Esophagus muscularis mucosa (tissue), 4 donors: ENCODE results near the gene SOX5. TPM values are rescaled to one million over a fixed set of nuclear protein-coding genes. Genes with fewer than 3 reads are reported as not detected.

Source experiments
- DNase-seq: peaks from one replicate; pipeline ENCODE4 v3.0.0-alpha.2; 2017; ENCODE audit errors: extremely low spot score
- H3K27ac ChIP-seq, 4 donors: fragments of 200-600 bp; sonication (generic); replicated peaks in 1 of 4; 1 replicate in 3 of 4; 2 replicates in 1 of 4; pipeline ENCODE4 v1.5.1; 2016 to 2019; ENCODE audit warnings: mild to moderate bottlenecking in 1 of 4
- H3K27me3 ChIP-seq, 4 donors: fragments of 200-600 bp; sonication (generic); one replicate each; pipeline versions ENCODE4 v1.5.1 to v1.6.0; 2016 to 2019
- H3K36me3 ChIP-seq, 4 donors: fragments of 200-600 bp; sonication (generic); one replicate each; pipeline ENCODE4 v1.5.1; 2016 to 2019
- H3K4me1 ChIP-seq, 4 donors: fragments of 200-600 bp; sonication (generic); one replicate each; pipeline ENCODE4 v1.5.1; 2016 to 2019
- H3K4me3 ChIP-seq, 4 donors: fragments of 200-600 bp; sonication (generic); 1 replicate in 2 of 4; 2 replicates in 2 of 4; pipeline ENCODE4 v1.5.1; 2016 to 2019; ENCODE audit warnings: mild to moderate bottlenecking in 4 of 4, moderate library complexity in 1 of 4
- H3K9me3 ChIP-seq, 4 donors: fragments of 200-600 bp; sonication (generic); 1 replicate in 3 of 4; 2 replicates in 1 of 4; pipeline ENCODE4 v1.5.1; 2016 to 2019
- EP300 ChIP-seq: sonication (generic); formaldehyde crosslinking; IDR thresholded peaks from one replicate; pipeline ENCODE4 v1.6.1; 2017; ENCODE audit warnings: antibody characterized with exemption
- POLR2A ChIP-seq: fragments of 450-650 bp; IDR thresholded peaks from one replicate; pipeline ENCODE4 v1.6.1; 2017; ENCODE audit warnings: antibody characterized with exemption, moderate library complexity, mild to moderate bottlenecking, low read depth
- POLR2AphosphoS5 ChIP-seq, 2 donors: sonication (generic); formaldehyde crosslinking; IDR thresholded peaks; one replicate each; pipeline ENCODE4 v1.6.1; 2017; ENCODE audit warnings: antibody characterized with exemption in 2 of 2
- WGBS: methylation state at CpG from one replicate; pipeline ENCODE4 v1.1.5; 2018; 5-methylcytosine and 5-hydroxymethylcytosine counted together
- intact Hi-C: fragments of 100-400 bp; cut with DNase I; formaldehyde crosslinking; loops from one replicate; pipeline ENCODE4 v1.15.1; 2023
- total RNA-seq, 4 donors: library from RNA; depleted of rRNA; stranded (reverse); fragments of >200 nt; gene quantifications; one replicate each; pipeline versions ENCODE4 v1.1.0 to v1.2.1, GENCODE V29; 2016
- TF ChIP-seq, protein P1 (sequence below), 3 experiments: fragments of 200-600 bp in 2 of 3; fragments of 450-650 bp in 1 of 3; sonication (generic) in 2 of 3; IDR thresholded peaks; one replicate each; pipeline ENCODE4 v1.5.1; 2017 to 2019; ENCODE audit warnings: antibody characterized with exemption in 3 of 3, mild to moderate bottlenecking in 2 of 3, moderate library complexity in 1 of 3

SOX5 gene
- total RNA-seq, 4 donors from 2014 or later, result 7.1 to 11.6 (median 8.8) TPM

GRCh38 chr12:23707270-23707669 lies 242.2 kb downstream of the SOX5 start:
- no peak for DNase-seq
- Histone ChIP-seq H3K27me3 (no peaks in the 10 kb centered on the region), H3K36me3 (no peaks in the 10 kb centered on the region), H3K27ac (no peak overlapping the region), H3K4me1 (no peaks in the 10 kb centered on the region), H3K4me3 (no peak overlapping the region), H3K9me3 (no peaks in the 10 kb centered on the region)
- intact Hi-C loops, result no loop called here
- WGBS, result 89% methylated on average over 5 of the region's 5 CpGs
- TF ChIP-seq POLR2AphosphoS5 (IDR thresholded peaks at IDR 0.05) (no peak), EP300 (no peak), POLR2A (no peak)
- TF ChIP-seq, protein P1, sequence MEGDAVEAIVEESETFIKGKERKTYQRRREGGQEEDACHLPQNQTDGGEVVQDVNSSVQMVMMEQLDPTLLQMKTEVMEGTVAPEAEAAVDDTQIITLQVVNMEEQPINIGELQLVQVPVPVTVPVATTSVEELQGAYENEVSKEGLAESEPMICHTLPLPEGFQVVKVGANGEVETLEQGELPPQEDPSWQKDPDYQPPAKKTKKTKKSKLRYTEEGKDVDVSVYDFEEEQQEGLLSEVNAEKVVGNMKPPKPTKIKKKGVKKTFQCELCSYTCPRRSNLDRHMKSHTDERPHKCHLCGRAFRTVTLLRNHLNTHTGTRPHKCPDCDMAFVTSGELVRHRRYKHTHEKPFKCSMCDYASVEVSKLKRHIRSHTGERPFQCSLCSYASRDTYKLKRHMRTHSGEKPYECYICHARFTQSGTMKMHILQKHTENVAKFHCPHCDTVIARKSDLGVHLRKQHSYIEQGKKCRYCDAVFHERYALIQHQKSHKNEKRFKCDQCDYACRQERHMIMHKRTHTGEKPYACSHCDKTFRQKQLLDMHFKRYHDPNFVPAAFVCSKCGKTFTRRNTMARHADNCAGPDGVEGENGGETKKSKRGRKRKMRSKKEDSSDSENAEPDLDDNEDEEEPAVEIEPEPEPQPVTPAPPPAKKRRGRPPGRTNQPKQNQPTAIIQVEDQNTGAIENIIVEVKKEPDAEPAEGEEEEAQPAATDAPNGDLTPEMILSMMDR (IDR thresholded peaks at IDR 0.05), result no peak

GRCh38 chr12:23704992-23705943 lies 244.2 kb downstream of the SOX5 start:
- intact Hi-C loops, result no loop called here
- no peak for DNase-seq
- Histone ChIP-seq H3K9me3 (no peaks in the 10 kb centered on the region), H3K36me3 (no peaks in the 10 kb centered on the region), H3K27ac (no peak overlapping the region), H3K27me3 (no peaks in the 10 kb centered on the region), H3K4me3 (no peak overlapping the region), H3K4me1 (no peaks in the 10 kb centered on the region)
- TF ChIP-seq, protein P1 (IDR thresholded peaks at IDR 0.05), result no peak
- TF ChIP-seq EP300, result no peak
- TF ChIP-seq POLR2A, result no peak
- TF ChIP-seq POLR2AphosphoS5 (IDR thresholded peaks at IDR 0.05), result no peak
- WGBS, result 69% methylated on average over 6 of the region's 6 CpGs

DNA sequence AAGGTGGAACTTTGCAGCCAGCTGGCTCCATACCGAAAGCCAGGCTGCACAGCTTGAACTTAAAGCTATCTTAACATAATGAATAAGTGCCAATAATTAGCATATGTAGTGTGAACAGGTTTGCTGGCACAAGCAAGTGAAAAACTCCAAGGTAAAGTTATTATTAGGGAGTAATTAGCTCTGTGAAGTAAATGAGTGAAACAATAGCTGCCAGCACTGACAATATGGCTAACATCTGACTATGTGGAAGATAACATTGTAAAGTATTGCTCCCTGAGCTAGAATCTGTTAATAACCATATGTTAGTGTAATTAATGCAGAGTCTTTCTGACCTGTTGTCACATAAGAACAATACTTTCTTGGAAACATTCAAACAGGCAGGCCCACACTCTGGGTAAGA lies 246.4 kb downstream of the SOX5 start:
- Histone ChIP-seq H3K36me3 (no peaks in the 10 kb centered on the region), H3K27me3 (no peaks in the 10 kb centered on the region), H3K9me3 (no peaks in the 10 kb centered on the region), H3K4me1 (no peaks in the 10 kb centered on the region), H3K27ac (no peak overlapping the region), H3K4me3 (no peak overlapping the region)
- no peak for TF ChIP-seq POLR2AphosphoS5 (IDR thresholded peaks at IDR 0.05)
- TF ChIP-seq EP300, result no peak
- no peak for TF ChIP-seq POLR2A
- TF ChIP-seq, protein P1 (IDR thresholded peaks at IDR 0.05), result no peak
- DNase-seq, result no peak
- 86% methylated on average over 1 of the region's 1 CpG for WGBS
- intact Hi-C loops, result no loop called here

DNA sequence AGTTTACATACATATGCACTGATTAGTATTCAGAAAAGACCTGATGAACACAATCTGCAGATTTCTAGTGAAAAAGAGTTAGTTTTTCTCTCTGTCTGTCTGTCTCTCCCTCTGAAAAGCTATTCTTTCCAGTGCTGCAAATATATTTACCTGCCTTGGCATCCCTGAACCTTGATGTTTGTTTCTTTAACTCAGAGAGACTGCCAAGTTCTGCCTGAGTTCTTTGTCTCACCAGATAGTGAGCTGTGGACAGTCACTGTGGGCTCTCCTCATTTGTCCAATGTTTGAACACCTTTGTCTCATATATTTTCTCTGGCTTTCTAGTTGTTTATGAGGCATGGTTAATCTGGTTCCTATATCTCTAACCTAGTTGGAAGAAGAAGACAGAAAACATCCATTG lies 250.4 kb downstream of the SOX5 start:
- no peak overlapping the region for H3K4me3 ChIP-seq
- no peak overlapping the region for H3K27ac ChIP-seq
- H3K27me3 ChIP-seq, result no peaks in the 10 kb centered on the region
- H3K36me3 ChIP-seq, result no peaks in the 10 kb centered on the region
- H3K4me1 ChIP-seq, result no peaks in the 10 kb centered on the region
- TF ChIP-seq POLR2AphosphoS5 (IDR thresholded peaks at IDR 0.05) (no peak), EP300 (no peak), POLR2A (no peak)
- TF ChIP-seq, protein P1 (IDR thresholded peaks at IDR 0.05), result no peak
- DNase-seq, result no peak
- no peaks in the 10 kb centered on the region for H3K9me3 ChIP-seq
- intact Hi-C loops, result no loop called here
